ENCODE measurements around the gene UBE4B. TPM values are rescaled to one million over a fixed set of nuclear protein-coding genes. Genes with fewer than 3 reads are reported as not detected.

UBE4B gene
- total and polyA plus RNA-seq, 4 donors = 7.5 to 25.5 (median 16.6) TPM

DNA sequence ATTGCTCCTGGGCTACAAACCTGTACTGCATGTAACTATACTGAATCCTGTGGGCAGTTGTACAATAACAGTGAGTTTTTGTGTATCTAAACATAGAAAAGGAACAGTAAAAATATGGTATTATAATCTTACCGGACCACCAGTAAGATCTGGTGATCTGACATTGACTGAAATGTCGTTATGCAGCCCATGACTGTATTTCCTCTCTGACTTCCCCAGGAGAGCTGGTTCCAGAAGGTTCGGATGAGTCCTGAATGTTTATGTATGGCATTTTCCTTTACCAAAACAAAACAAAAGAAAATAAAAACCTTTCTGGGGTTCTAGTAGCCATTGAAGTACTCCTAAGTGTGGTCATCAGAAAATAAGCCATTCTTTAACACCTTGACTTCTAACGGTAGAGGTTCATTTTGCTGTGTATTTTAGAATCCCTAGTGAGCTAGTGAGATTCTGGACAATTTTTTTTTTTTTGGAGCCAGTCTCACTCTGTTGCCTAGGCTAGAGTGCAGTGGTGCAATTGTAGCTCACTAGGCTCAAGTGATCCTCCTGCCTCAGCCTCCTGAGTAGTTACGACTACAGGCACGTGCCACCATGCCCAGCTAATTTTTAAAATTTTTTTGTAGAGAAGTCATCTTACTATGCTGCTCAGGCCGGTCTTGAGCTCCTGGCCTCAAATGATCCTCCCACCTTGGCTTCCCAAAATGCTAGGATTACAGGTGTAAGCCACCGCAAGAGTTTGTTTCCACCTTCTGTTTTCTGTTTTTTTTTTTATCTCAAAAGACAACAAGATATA is 27.7 kb downstream of the UBE4B start:
- H3K4me1 ChIP-seq (ENCODE audit: control insufficient read depth in 4 of 4, insufficient read depth in 4 of 4, low read length in 3 of 4) = peaks cover 10 to 40% (median 31%) of the 10 kb centered on the region in 4 donors
- no peak overlapping the region for H3K27ac ChIP-seq (ENCODE audit: low read depth in 1 of 2, low read length in 2 of 2)
- H3K27me3 ChIP-seq (ENCODE audit: control insufficient read depth in 4 of 4, insufficient read depth in 4 of 4, low read length in 3 of 4) = no peaks in the 10 kb centered on the region
- no peak for TF ChIP-seq TAF1 (conservative IDR thresholded peaks at IDR 0.05)
- no peak overlapping the region for H3K4me3 ChIP-seq (ENCODE audit: low read depth in 1 of 3, low read length in 3 of 3)
- 94% methylated on average over 8 of the region's 8 CpGs for WGBS
- DNase-seq (ENCODE audit: low spot score) = no peak
- H3K36me3 ChIP-seq (ENCODE audit: control insufficient read depth in 4 of 4, insufficient read depth in 3 of 4, low read depth in 1 of 4, low read length in 3 of 4) = peaks cover 0 to 5% (median 0%) of the 10 kb centered on the region in 4 donors
- H3K9me3 ChIP-seq (ENCODE audit: control insufficient read depth in 4 of 4, low read length in 3 of 4) = no peaks in the 10 kb centered on the region
- H3K9ac ChIP-seq (ENCODE audit: low read depth in 1 of 2, low read length in 2 of 2) = no peak overlapping the region

DNA sequence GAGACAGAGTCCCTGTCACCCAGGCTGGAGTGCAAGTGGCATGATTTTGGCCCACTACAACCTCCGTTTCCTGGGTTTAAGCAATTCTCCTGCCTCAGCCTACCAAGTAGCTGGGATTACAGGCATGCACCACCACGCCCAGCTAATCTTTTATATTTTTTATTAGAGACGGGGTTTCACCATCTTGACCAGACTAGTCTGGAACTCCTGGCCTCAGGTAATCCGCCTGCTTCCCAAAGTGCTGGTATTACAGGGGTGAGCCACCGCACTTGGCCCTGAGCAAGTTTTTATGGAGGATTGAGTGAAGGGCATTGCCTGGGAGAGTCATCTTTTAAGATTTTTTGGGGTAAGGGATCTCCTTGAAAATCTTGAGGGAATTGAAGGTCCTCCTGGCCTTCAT is 28.5 kb downstream of the UBE4B start:
- Histone ChIP-seq H3K27ac (ENCODE audit: low read depth in 1 of 2, low read length in 2 of 2) (no peak overlapping the region), H3K36me3 (ENCODE audit: control insufficient read depth in 4 of 4, insufficient read depth in 3 of 4, low read depth in 1 of 4, low read length in 3 of 4) (peaks cover 0 to 5% (median 0%) of the 10 kb centered on the region in 4 donors), H3K4me1 (ENCODE audit: control insufficient read depth in 4 of 4, insufficient read depth in 4 of 4, low read length in 3 of 4) (peaks cover 13 to 36% (median 26%) of the 10 kb centered on the region in 4 donors), H3K27me3 (ENCODE audit: control insufficient read depth in 4 of 4, insufficient read depth in 4 of 4, low read length in 3 of 4) (no peaks in the 10 kb centered on the region), H3K4me3 (ENCODE audit: low read depth in 1 of 3, low read length in 3 of 3) (no peak overlapping the region), H3K9ac (ENCODE audit: low read depth in 1 of 2, low read length in 2 of 2) (no peak overlapping the region), H3K9me3 (ENCODE audit: control insufficient read depth in 4 of 4, low read length in 3 of 4) (no peaks in the 10 kb centered on the region)
- 89% methylated on average over 5 of the region's 5 CpGs for WGBS
- no peak for DNase-seq (ENCODE audit: low spot score)
- no peak for TF ChIP-seq RXRA (IDR thresholded peaks at IDR 0.05)
- no peak for TF ChIP-seq TAF1 (conservative IDR thresholded peaks at IDR 0.05)

DNA sequence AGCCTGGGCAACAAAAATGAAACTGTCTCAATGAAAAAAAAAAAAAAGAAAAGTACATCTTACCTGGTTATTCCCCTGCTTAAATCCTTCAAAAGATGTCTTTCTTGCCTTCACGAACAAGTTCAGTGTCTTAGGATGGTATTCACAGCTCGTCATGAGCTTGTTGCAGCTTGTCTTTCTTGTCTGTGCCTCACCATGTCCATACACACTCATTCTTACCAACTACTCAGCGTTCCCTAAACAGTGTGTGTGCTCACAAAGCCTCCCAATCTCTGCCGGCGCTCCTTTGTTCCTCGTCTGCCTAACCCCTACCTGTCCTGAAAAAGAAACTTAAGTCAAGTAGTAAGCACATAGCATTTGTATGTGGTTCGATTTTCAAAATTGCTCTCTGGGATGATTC is 31.1 kb downstream of the UBE4B start:
- 93% methylated on average over 7 of the region's 7 CpGs for WGBS
- H3K27me3 ChIP-seq (ENCODE audit: control insufficient read depth in 4 of 4, insufficient read depth in 4 of 4, low read length in 3 of 4) = no peaks in the 10 kb centered on the region
- TF ChIP-seq, protein P1, sequence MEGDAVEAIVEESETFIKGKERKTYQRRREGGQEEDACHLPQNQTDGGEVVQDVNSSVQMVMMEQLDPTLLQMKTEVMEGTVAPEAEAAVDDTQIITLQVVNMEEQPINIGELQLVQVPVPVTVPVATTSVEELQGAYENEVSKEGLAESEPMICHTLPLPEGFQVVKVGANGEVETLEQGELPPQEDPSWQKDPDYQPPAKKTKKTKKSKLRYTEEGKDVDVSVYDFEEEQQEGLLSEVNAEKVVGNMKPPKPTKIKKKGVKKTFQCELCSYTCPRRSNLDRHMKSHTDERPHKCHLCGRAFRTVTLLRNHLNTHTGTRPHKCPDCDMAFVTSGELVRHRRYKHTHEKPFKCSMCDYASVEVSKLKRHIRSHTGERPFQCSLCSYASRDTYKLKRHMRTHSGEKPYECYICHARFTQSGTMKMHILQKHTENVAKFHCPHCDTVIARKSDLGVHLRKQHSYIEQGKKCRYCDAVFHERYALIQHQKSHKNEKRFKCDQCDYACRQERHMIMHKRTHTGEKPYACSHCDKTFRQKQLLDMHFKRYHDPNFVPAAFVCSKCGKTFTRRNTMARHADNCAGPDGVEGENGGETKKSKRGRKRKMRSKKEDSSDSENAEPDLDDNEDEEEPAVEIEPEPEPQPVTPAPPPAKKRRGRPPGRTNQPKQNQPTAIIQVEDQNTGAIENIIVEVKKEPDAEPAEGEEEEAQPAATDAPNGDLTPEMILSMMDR (IDR thresholded peaks at IDR 0.05; ENCODE audit: low read depth, low read length, missing input control) = no peak
- TF ChIP-seq YY1 (IDR thresholded peaks at IDR 0.05) = no peak
- TF ChIP-seq, protein P2, sequence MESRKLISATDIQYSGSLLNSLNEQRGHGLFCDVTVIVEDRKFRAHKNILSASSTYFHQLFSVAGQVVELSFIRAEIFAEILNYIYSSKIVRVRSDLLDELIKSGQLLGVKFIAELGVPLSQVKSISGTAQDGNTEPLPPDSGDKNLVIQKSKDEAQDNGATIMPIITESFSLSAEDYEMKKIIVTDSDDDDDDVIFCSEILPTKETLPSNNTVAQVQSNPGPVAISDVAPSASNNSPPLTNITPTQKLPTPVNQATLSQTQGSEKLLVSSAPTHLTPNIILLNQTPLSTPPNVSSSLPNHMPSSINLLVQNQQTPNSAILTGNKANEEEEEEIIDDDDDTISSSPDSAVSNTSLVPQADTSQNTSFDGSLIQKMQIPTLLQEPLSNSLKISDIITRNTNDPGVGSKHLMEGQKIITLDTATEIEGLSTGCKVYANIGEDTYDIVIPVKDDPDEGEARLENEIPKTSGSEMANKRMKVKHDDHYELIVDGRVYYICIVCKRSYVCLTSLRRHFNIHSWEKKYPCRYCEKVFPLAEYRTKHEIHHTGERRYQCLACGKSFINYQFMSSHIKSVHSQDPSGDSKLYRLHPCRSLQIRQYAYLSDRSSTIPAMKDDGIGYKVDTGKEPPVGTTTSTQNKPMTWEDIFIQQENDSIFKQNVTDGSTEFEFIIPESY (IDR thresholded peaks at IDR 0.05) = no peak
- TF ChIP-seq FOXA2 (IDR thresholded peaks at IDR 0.05) = no peak
- TF ChIP-seq SP1 (IDR thresholded peaks at IDR 0.05) = no peak
- TF ChIP-seq HNF4A (conservative IDR thresholded peaks at IDR 0.05) = no peak
- no peak for TF ChIP-seq EGR1 (IDR thresholded peaks at IDR 0.05; ENCODE audit: low read depth in 2 of 2)
- TF ChIP-seq, protein P3, sequence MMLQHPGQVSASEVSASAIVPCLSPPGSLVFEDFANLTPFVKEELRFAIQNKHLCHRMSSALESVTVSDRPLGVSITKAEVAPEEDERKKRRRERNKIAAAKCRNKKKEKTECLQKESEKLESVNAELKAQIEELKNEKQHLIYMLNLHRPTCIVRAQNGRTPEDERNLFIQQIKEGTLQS (IDR thresholded peaks at IDR 0.05) = no peak
- TF ChIP-seq TAF1 (conservative IDR thresholded peaks at IDR 0.05) = no peak
- TF ChIP-seq, protein P4, sequence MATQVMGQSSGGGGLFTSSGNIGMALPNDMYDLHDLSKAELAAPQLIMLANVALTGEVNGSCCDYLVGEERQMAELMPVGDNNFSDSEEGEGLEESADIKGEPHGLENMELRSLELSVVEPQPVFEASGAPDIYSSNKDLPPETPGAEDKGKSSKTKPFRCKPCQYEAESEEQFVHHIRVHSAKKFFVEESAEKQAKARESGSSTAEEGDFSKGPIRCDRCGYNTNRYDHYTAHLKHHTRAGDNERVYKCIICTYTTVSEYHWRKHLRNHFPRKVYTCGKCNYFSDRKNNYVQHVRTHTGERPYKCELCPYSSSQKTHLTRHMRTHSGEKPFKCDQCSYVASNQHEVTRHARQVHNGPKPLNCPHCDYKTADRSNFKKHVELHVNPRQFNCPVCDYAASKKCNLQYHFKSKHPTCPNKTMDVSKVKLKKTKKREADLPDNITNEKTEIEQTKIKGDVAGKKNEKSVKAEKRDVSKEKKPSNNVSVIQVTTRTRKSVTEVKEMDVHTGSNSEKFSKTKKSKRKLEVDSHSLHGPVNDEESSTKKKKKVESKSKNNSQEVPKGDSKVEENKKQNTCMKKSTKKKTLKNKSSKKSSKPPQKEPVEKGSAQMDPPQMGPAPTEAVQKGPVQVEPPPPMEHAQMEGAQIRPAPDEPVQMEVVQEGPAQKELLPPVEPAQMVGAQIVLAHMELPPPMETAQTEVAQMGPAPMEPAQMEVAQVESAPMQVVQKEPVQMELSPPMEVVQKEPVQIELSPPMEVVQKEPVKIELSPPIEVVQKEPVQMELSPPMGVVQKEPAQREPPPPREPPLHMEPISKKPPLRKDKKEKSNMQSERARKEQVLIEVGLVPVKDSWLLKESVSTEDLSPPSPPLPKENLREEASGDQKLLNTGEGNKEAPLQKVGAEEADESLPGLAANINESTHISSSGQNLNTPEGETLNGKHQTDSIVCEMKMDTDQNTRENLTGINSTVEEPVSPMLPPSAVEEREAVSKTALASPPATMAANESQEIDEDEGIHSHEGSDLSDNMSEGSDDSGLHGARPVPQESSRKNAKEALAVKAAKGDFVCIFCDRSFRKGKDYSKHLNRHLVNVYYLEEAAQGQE (IDR thresholded peaks at IDR 0.05) = no peak
- TF ChIP-seq FOXA1 (IDR thresholded peaks at IDR 0.05) = no peak
- no peak for TF ChIP-seq RAD21 (IDR thresholded peaks at IDR 0.05)
- TF ChIP-seq HNF4G (IDR thresholded peaks at IDR 0.05) = no peak
- no peak for TF ChIP-seq NR2F2 (IDR thresholded peaks at IDR 0.05)
- TF ChIP-seq GABPA (IDR thresholded peaks at IDR 0.05 in 1 of 2, conservative IDR thresholded peaks at IDR 0.05 in 1 of 2) = no peak
- TF ChIP-seq, protein P5, sequence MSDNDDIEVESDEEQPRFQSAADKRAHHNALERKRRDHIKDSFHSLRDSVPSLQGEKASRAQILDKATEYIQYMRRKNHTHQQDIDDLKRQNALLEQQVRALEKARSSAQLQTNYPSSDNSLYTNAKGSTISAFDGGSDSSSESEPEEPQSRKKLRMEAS (IDR thresholded peaks at IDR 0.05) = no peak
- TF ChIP-seq JUND (IDR thresholded peaks at IDR 0.05) = no peak
- TF ChIP-seq RXRA (IDR thresholded peaks at IDR 0.05) = no peak
- H3K27ac ChIP-seq (ENCODE audit: low read depth in 1 of 2, low read length in 2 of 2) = no peak overlapping the region
- no peaks in the 10 kb centered on the region for H3K9me3 ChIP-seq (ENCODE audit: control insufficient read depth in 4 of 4, low read length in 3 of 4)
- DNase-seq (ENCODE audit: low spot score) = no peak
- no peak overlapping the region for H3K9ac ChIP-seq (ENCODE audit: low read depth in 1 of 2, low read length in 2 of 2)
- H3K4me3 ChIP-seq (ENCODE audit: low read depth in 1 of 3, low read length in 3 of 3) = no peak overlapping the region
- H3K4me1 ChIP-seq (ENCODE audit: control insufficient read depth in 4 of 4, insufficient read depth in 4 of 4, low read length in 3 of 4) = peaks cover 2 to 16% (median 8%) of the 10 kb centered on the region in 4 donors
- peaks cover 0 to 5% (median 0%) of the 10 kb centered on the region in 4 donors for H3K36me3 ChIP-seq (ENCODE audit: control insufficient read depth in 4 of 4, insufficient read depth in 3 of 4, low read depth in 1 of 4, low read length in 3 of 4)
